Subcutaneous preadipocyte (primary cell): ENCODE results near the gene FUT9. TPM values are rescaled to one million over a fixed set of nuclear protein-coding genes. Genes with fewer than 3 reads are reported as not detected.

ENCODE experiments used
- total RNA-seq: library from RNA; depleted of rRNA; stranded (reverse); fragments of >200 nt; gene quantifications from 2 replicates; pipeline ENCODE4 v1.2.3, GENCODE V29; 2012

The FUT9 gene
- not detected in 2 replicates for total RNA-seq

GRCh38 chr6:96015518-96016333, at the start of gene FUT9:
Gene FUT9, plus strand, starts transcription at chr6:96015974. Its CDS starts 187,182 bp downstream, at chr6:96203156.

